Measurements from ENCODE around the gene UNC13C. TPM values are rescaled to one million over a fixed set of nuclear protein-coding genes. Genes with fewer than 3 reads are reported as not detected.

The UNC13C gene
- total and polyA plus RNA-seq, 4 donors = 0.05 to 16.0 (median 0.12) TPM; not detected in 1

- no peaks in the 10 kb centered on the region for H3K9me3 ChIP-seq (ENCODE audit: control insufficient read depth in 4 of 4, insufficient read depth in 3 of 4, low read length in 3 of 4)
- no peaks in the 10 kb centered on the region for H3K4me1 ChIP-seq (ENCODE audit: control insufficient read depth in 5 of 5, insufficient read depth in 5 of 5, low read length in 5 of 5)
- ATAC-seq (ENCODE audit: insufficient read depth, low FRiP score) = peak; percentile 35
- H3K9ac ChIP-seq (ENCODE audit: insufficient read depth in 1 of 2, low read length in 2 of 2) = no peak overlapping the region
- H3K36me3 ChIP-seq (ENCODE audit: control insufficient read depth in 4 of 4, insufficient read depth in 4 of 4, low read length in 4 of 4) = no peaks in the 10 kb centered on the region
- 39 to 55% methylated on average over 1 of the region's 1 CpG for WGBS, 2 donors
- no peak for DNase-seq
- H3K4me3 ChIP-seq = no peak overlapping the region
- TF ChIP-seq CTCF (IDR thresholded peaks at IDR 0.05; ENCODE audit: control extremely low read depth, extremely low read depth) = no peak
- no peaks in the 10 kb centered on the region for H3K27me3 ChIP-seq (ENCODE audit: control insufficient read depth in 3 of 3, insufficient read depth in 3 of 3, low read length in 2 of 3)
- H3K27ac ChIP-seq (ENCODE audit: low read depth in 1 of 2, low read length in 1 of 2) = no peak overlapping the region
These were observed 409.6 kb downstream of the UNC13C start for GRCh38 chr15:54387799-54388198.

- H3K4me3 ChIP-seq = no peak overlapping the region
- ATAC-seq (ENCODE audit: insufficient read depth, low FRiP score) = no peak
- TF ChIP-seq CTCF (IDR thresholded peaks at IDR 0.05; ENCODE audit: control extremely low read depth, extremely low read depth) = no peak
- no peak for DNase-seq
- H3K9ac ChIP-seq (ENCODE audit: insufficient read depth in 1 of 2, low read length in 2 of 2) = no peak overlapping the region
- 88 to 95% methylated on average over 1 of the region's 1 CpG for WGBS, 2 donors
- no peaks in the 10 kb centered on the region for H3K36me3 ChIP-seq (ENCODE audit: control insufficient read depth in 4 of 4, insufficient read depth in 4 of 4, low read length in 4 of 4)
- no peak overlapping the region for H3K27ac ChIP-seq (ENCODE audit: low read depth in 1 of 2, low read length in 1 of 2)
- no peaks in the 10 kb centered on the region for H3K4me1 ChIP-seq (ENCODE audit: control insufficient read depth in 5 of 5, insufficient read depth in 5 of 5, low read length in 5 of 5)
- H3K9me3 ChIP-seq (ENCODE audit: control insufficient read depth in 4 of 4, insufficient read depth in 3 of 4, low read length in 3 of 4) = no peaks in the 10 kb centered on the region
- no peaks in the 10 kb centered on the region for H3K27me3 ChIP-seq (ENCODE audit: control insufficient read depth in 3 of 3, insufficient read depth in 3 of 3, low read length in 2 of 3)
These were observed 410.5 kb downstream of the UNC13C start for GRCh38 chr15:54388746-54389145.

- H3K4me1 ChIP-seq (ENCODE audit: control insufficient read depth in 5 of 5, insufficient read depth in 5 of 5, low read length in 5 of 5) = no peaks in the 10 kb centered on the region
- no peak for TF ChIP-seq CTCF (IDR thresholded peaks at IDR 0.05; ENCODE audit: control extremely low read depth, extremely low read depth)
- no peak overlapping the region for H3K27ac ChIP-seq (ENCODE audit: low read depth in 1 of 2, low read length in 1 of 2)
- H3K9ac ChIP-seq (ENCODE audit: insufficient read depth in 1 of 2, low read length in 2 of 2) = no peak overlapping the region
- no peaks in the 10 kb centered on the region for H3K9me3 ChIP-seq (ENCODE audit: control insufficient read depth in 4 of 4, insufficient read depth in 3 of 4, low read length in 3 of 4)
- no peaks in the 10 kb centered on the region for H3K27me3 ChIP-seq (ENCODE audit: control insufficient read depth in 3 of 3, insufficient read depth in 3 of 3, low read length in 2 of 3)
- no peak overlapping the region for H3K4me3 ChIP-seq
- no peaks in the 10 kb centered on the region for H3K36me3 ChIP-seq (ENCODE audit: control insufficient read depth in 4 of 4, insufficient read depth in 4 of 4, low read length in 4 of 4)
- DNase-seq (no peak), ATAC-seq (ENCODE audit: insufficient read depth, low FRiP score) (no peak)
- 74 to 79% methylated on average over 2 of the region's 2 CpGs for WGBS, 2 donors
These were observed 432.2 kb downstream of the UNC13C start for GRCh38 chr15:54410481-54410880.

GRCh38 chr15:54424171-54424570 lies 445.9 kb downstream of the UNC13C start:
- H3K4me3 ChIP-seq = no peak overlapping the region
- no peaks in the 10 kb centered on the region for H3K4me1 ChIP-seq (ENCODE audit: control insufficient read depth in 5 of 5, insufficient read depth in 5 of 5, low read length in 5 of 5)
- 65 to 76% methylated on average over 2 of the region's 2 CpGs for WGBS, 2 donors
- peaks cover 0 to 3% (median 0%) of the 10 kb centered on the region in 4 donors for H3K9me3 ChIP-seq (ENCODE audit: control insufficient read depth in 4 of 4, insufficient read depth in 3 of 4, low read length in 3 of 4)
- no peak overlapping the region for H3K9ac ChIP-seq (ENCODE audit: insufficient read depth in 1 of 2, low read length in 2 of 2)
- no peaks in the 10 kb centered on the region for H3K36me3 ChIP-seq (ENCODE audit: control insufficient read depth in 4 of 4, insufficient read depth in 4 of 4, low read length in 4 of 4)
- DNase-seq = peak in 2 of 3 donors; percentile 74 to 78
- no peak for ATAC-seq (ENCODE audit: insufficient read depth, low FRiP score)
- H3K27me3 ChIP-seq (ENCODE audit: control insufficient read depth in 3 of 3, insufficient read depth in 3 of 3, low read length in 2 of 3) = no peaks in the 10 kb centered on the region
- TF ChIP-seq CTCF (IDR thresholded peaks at IDR 0.05; ENCODE audit: control extremely low read depth, extremely low read depth) = no peak
- no peak overlapping the region for H3K27ac ChIP-seq (ENCODE audit: low read depth in 1 of 2, low read length in 1 of 2)

Measured in lung (tissue), 12 donors.